Mesodermal cell (in vitro differentiated cells): ENCODE results near the gene KHNYN.
"Not testable (repeated sequence)": the region's sequence is repeated elsewhere in the genome, so short reads cannot be mapped to it uniquely, and the experiment has no call there.

Experiments
- H3K27ac ChIP-seq: 2 replicates; pipeline ENCODE4 v1.7.0; 2013; ENCODE audit warnings: mild to moderate bottlenecking, low read depth, low read length, moderate library complexity; ENCODE audit not compliant: severe bottlenecking
- H3K36me3 ChIP-seq: 2 replicates; pipeline ENCODE4 v1.7.1; 2013; ENCODE audit warnings: mild to moderate bottlenecking, low read length, moderate library complexity; ENCODE audit not compliant: control insufficient read depth, insufficient read depth
- H3K4me1 ChIP-seq: one replicate; pipeline ENCODE4 v1.7.1; 2013; ENCODE audit warnings: mild to moderate bottlenecking, low read length; ENCODE audit not compliant: insufficient read depth, control insufficient read depth, poor library complexity, severe bottlenecking
- H3K4me3 ChIP-seq: 2 replicates; pipeline ENCODE4 v1.7.0; 2013; ENCODE audit warnings: low read length, control low read depth, mild to moderate bottlenecking; ENCODE audit not compliant: insufficient read depth, poor library complexity, severe bottlenecking; ENCODE audit errors: extremely low read depth
- H3K9me3 ChIP-seq: 2 replicates; pipeline ENCODE4 v1.7.1; 2013; ENCODE audit warnings: mild to moderate bottlenecking, low read length, moderate library complexity; ENCODE audit not compliant: control insufficient read depth
- WGBS, 2 experiments: methylation state at CpG; one replicate each; pipeline ENCODE4 v1.1.5; 2013; ENCODE audit warnings: missing lambda C conversion rate in 2 of 2; ENCODE audit not compliant: insufficient coverage in 2 of 2; 5-methylcytosine and 5-hydroxymethylcytosine counted together

The KHNYN gene

DNA sequence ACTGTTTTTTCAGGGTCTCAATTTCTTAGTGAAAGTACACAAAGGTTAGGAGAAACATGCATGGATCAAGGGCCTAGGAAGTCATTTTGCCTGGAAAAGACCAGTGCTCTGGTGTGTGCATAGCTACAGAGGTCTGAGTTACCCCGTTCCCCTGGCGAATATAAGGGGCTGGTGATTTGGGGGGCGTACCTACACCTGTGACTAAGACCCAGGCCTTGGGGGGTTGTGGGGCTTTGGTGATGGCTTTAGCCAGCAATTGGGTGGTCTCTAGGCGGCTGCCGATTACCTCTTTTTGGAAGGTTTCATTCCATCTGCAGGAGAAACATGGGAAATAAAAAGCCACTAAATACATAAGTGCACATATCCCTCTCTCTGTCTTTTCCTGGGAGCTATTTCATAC, 11.7 kb downstream of the KHNYN start:
- peak overlapping the region; percentile 99 for H3K27ac ChIP-seq
- H3K4me1 ChIP-seq: peaks cover 18% of the 10 kb centered on the region
- H3K4me3 ChIP-seq: peak overlapping the region; percentile 75
- H3K9me3 ChIP-seq: no peaks in the 10 kb centered on the region
- H3K36me3 ChIP-seq: peaks cover 45% of the 10 kb centered on the region
- WGBS, 2 experiments: 33 to 52% methylated on average over 3 to 5 of the region's 5 CpGs

DNA sequence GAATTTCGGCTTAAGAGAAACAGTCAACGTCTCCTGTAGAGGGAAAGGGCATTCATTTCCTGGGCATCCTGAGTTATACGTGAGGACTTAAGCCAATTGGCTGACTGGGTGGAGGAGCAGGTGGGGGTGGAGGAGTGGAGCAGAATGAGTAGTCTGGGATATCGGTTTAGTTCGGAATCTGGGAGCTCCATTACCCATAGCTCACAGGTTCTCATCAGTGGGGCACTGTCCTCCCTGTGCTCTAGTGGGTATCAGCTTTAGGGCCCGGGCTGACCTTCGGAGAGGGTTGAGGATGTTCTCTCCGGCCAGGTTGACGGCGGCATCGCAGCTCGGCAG, 12.1 kb downstream of the KHNYN start:
- Histone ChIP-seq H3K4me3 (peak overlapping the region; percentile 75), H3K27ac (peak overlapping the region; percentile 99), H3K9me3 (no peaks in the 10 kb centered on the region), H3K36me3 (peaks cover 48% of the 10 kb centered on the region), H3K4me1 (peaks cover 18% of the 10 kb centered on the region)
- WGBS, 2 experiments: 0% methylated on average over 4 to 9 of the region's 12 CpGs

DNA sequence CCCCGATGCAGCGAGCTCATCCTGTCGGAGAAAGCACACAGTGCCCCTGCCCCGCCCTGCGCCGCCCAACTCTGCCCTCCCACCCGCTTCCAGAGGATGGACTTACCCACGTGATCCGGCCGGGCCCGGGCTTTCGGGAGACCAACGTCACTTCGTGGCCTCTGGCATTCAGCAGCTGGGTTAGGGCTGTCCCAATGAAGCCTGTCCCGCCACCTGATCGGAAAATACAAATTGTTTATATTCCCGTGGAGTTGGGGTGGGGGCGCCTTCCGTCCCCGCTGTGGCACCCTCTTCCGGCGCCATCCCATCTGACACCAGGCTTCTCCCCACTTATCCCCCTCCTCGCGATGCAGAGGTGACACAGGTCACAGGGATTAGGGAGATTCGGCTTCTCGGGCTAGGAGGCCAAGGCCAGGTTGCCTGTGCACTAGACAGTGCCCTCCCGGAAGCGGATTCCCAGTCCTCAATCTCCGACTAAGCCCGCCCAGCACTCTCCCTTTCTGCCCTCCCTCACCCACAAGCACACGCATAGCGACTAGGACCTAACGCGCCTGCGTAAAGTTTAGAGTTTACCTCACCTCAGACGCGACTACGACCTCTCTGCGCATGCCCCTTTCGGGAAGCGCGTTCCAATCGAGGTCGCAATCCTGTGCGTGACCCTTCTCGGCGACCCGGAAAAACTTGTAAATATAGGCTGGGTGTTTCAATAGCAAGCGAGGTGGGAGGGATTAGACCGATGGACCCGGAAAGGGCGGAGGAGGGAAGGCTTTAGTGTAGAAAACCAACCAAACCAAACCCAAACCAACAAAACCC, 12.7 kb downstream of the KHNYN start, which contains the start of gene SDR39U1:
Gene SDR39U1, minus strand, starts transcription at position 537 of the 813 bp plus-strand sequence. Its CDS starts 7 bp downstream, at position 530.
- 0% methylated on average over 30 to 33 of the region's 52 CpGs for WGBS, 2 experiments
- H3K36me3 ChIP-seq: peaks cover 42% of the 10 kb centered on the region
- no peaks in the 10 kb centered on the region for H3K9me3 ChIP-seq
- peaks cover 14% of the 10 kb centered on the region for H3K4me1 ChIP-seq
- H3K4me3 ChIP-seq: peak within 1 kb of the TSS; percentile 75
- H3K27ac ChIP-seq: peak within 1 kb of the TSS; percentile 99

DNA sequence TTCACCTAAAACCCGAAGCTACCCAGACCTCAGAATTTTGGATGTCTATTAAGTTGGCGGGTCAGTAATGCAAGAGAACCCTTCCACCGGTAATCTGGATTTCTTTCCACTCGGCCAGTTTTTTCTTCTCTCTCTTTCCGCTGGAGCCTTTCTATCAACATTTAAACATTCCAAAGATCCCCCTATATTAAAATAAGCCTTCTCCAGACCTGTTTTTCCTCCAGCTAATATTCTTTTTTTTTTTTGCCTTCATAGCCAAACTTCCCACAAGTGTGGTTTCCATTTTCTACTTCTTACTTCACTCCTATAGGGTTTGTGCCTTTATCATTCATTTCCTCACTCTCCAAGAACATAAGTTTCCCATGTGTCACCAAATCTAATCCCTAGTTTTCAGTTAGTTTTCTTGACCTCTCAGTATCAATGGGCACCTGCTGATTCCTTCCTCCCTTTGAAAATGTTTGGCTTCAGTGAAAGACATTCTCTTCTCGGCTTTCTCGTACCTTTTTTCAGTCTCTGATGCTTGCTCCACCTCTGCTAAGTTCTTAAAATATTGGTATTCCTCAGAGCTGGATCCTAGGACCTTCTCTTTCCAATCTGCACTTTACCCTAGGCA, 13.4 kb downstream of the KHNYN start:
- H3K27ac ChIP-seq: peak overlapping the region; percentile 43
- 7 to 8% methylated on average over 5 of the region's 7 CpGs for WGBS, 2 experiments

DNA sequence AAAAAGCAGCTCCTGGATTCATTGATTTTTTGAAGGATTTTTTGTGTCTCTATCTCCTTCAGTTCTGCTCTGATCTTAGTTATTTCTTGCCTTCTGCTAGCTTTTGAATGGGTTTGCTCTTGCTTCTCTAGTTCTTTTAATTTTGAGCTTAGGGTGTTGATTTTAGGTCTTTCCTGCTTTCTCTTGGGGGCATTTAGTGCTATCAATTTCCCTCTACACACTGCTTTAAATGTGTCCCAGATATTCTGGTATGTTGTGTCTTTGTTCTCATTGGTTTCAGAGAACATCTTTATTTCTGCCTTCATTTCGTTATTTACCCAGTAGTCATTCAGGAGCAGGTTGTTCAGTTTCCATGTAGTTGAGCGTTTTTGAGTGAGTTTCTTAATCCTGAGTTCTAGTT, 21.1 kb downstream of the KHNYN start:
- not testable (repeated sequence) for H3K9me3 ChIP-seq, H3K4me3 ChIP-seq, H3K4me1 ChIP-seq, H3K36me3 ChIP-seq, H3K27ac ChIP-seq
- no CpG with 5 or more reads among the region's 2 CpGs for WGBS, 2 experiments

More for the DNA sequence above, 13.4 kb downstream of the KHNYN start:
- peaks cover 14% of the 10 kb centered on the region for H3K4me1 ChIP-seq
- H3K36me3 ChIP-seq: peaks cover 35% of the 10 kb centered on the region
- H3K9me3 ChIP-seq: no peaks in the 10 kb centered on the region
- H3K4me3 ChIP-seq: peak overlapping the region; percentile 75

DNA sequence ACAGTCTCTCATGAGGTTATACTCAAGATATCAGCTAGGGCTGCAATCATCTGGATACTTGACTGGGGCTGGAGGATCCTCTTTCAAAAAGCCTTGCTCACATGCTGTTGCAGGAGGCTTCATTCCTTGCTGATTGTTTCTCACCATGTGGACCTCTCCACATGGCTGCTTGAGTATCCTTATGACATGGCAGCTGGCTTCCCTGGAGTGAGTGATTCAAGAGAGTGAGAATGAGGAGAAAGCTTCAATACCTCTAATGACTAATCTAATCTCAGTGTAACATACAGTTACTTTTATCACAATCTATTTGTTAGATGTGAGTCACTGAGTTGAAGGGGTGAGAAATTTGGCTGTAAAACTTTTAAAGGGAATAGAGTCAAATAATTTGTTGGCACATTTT, 27.2 kb downstream of the KHNYN start:
- no peaks in the 10 kb centered on the region for H3K4me1 ChIP-seq

DNA sequence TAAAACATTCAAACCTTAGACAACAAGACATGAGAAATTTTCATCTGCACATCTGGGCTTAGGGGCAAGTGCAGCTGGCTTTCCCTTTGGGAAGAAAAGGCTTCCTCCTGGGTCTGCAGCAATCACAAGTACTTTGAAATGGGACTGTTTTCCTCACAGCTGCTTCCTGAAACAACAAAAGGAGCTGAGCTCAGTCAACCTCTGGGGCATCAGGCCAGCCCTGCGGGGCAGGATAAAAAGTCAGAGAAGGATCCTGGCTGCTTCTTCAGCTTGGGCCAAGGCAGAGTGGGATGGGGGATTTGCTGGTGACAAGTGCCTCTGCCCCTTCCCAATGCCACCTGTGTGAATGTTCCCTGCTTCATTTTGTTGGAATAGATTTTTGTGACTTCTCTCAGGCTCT, 29.0 kb downstream of the KHNYN start:
- H3K9me3 ChIP-seq: peaks cover 6% of the 10 kb centered on the region
- H3K4me1 ChIP-seq: no peaks in the 10 kb centered on the region
- WGBS, 2 experiments: 100% methylated on average over 1 of the region's 1 CpG
- no peak overlapping the region for H3K27ac ChIP-seq
- H3K36me3 ChIP-seq: peaks cover 4% of the 10 kb centered on the region
- no peak overlapping the region for H3K4me3 ChIP-seq

More for the DNA sequence above, 27.2 kb downstream of the KHNYN start:
- peaks cover 6% of the 10 kb centered on the region for H3K9me3 ChIP-seq
- no peak overlapping the region for H3K27ac ChIP-seq
- H3K4me3 ChIP-seq: no peak overlapping the region
- H3K36me3 ChIP-seq: peaks cover 4% of the 10 kb centered on the region

DNA sequence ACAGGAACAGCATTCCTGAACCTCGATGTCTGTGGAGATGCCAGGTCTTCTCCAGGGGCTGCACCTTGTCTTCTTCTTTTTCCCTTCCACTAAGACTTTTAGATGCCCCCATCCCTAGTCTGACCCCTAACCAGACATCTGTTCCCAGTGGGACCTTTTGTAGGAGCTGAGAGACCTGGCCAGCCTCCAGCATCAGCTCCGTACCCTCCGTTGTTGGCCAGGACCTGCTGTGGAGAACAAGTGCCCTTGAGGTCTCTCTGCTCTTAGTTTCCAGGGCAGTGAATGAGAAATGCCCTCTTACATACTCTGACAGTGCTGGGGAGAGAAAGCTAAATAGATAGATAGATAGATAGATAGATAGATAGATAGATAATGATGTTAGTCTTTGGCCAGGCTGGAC, 29.6 kb downstream of the KHNYN start:
- Histone ChIP-seq H3K4me3 (no peak overlapping the region), H3K4me1 (no peaks in the 10 kb centered on the region), H3K9me3 (peaks cover 6% of the 10 kb centered on the region), H3K27ac (no peak overlapping the region), H3K36me3 (peaks cover 4% of the 10 kb centered on the region)
- 100% methylated on average over 2 to 3 of the region's 3 CpGs for WGBS, 2 experiments

DNA sequence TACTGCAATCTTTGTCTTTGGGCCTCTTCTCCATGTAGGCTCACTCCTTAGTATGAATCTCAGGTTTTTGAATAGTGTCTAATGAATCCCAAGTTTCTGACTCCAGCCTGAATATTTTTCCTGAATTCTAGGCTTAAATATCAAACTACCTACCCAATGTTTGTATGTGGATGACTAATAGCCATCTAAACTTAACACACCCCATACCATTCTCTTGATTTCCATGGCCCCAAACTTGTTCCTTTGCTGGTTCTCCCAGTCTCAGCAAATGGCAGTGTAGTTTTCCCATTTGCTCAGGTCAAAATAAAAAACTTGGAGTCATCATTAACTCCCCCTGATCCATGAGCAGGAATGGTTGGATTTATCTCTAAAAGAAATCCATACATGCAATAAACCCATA, 31.6 kb downstream of the KHNYN start:
- no peaks in the 10 kb centered on the region for H3K4me1 ChIP-seq
- no peak overlapping the region for H3K27ac ChIP-seq
- H3K36me3 ChIP-seq: peaks cover 3% of the 10 kb centered on the region
- no peak overlapping the region for H3K4me3 ChIP-seq
- peaks cover 4% of the 10 kb centered on the region for H3K9me3 ChIP-seq

DNA sequence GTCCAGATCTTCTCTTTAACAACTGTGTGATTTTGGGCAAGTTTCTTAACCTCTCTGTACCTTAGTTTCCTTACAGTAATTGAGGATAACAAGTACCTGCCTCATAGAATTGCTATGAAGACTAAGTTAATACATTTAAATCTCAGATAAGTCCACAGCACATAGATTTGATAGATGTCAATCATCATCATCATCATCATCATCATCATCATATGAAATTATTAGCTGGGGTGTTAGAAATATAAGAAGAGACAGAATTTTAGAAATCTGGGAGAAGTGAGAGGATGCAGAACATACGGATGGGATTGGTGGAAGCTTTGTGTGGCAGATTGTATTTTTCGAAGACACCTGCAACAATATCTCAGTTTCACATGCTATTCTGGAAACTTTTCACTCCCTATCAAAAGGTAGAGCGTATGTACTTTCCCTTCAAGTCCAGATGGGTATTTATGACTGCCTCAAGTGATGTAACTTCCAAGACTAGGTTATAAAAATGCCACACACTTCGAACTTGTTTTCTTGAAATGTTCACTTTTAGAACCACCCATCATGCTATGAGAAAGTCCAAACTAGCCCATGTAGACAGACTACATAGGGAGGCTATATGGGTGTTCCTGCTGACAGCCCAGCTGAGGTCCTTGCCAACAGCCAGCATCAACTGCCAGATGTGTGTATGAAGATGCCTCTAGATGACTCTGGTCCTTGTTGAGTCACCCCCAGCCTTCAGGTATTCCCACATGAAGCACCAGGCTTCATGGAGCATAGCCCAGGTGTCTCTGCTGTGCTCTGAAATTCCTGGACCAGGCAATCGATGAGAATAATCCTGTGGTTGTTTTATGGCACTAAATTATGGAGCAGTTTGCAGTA, 33.5 kb downstream of the KHNYN start:
- 80 to 100% methylated on average over 1 of the region's 5 CpGs for WGBS, 2 experiments
- Histone ChIP-seq H3K27ac (no peak overlapping the region), H3K9me3 (no peaks in the 10 kb centered on the region), H3K4me1 (no peaks in the 10 kb centered on the region), H3K4me3 (no peak overlapping the region), H3K36me3 (no peaks in the 10 kb centered on the region)
